Activated CD4-positive, alpha-beta T cell treated with anti-CD3 and anti-CD28 coated beads, Interleukin-2, Interleukin-6, amounts not matched to agents 100 ng/mL and 50 ng/mL, durations not matched to agents 16 hours and 8 hours (primary cell): ENCODE data around the gene CIB4.

ENCODE experiments used
- DNase-seq: peaks from one replicate; pipeline ENCODE4 v3.0.0-alpha.2; 2020

The CIB4 gene

GRCh38 chr2:26540961-26541360 is 100.2 kb downstream of the CIB4 start:
- DNase-seq, result no peak

- DNase-seq, result no peak
These were observed 100.9 kb downstream of the CIB4 start for GRCh38 chr2:26540306-26540705.

- no peak for DNase-seq
These were observed 103.2 kb downstream of the CIB4 start for GRCh38 chr2:26537826-26538475.

- DNase-seq, result no peak
These were observed 103.9 kb downstream of the CIB4 start for GRCh38 chr2:26537069-26537825.

GRCh38 chr2:26536371-26537068 is 104.6 kb downstream of the CIB4 start:
- no peak for DNase-seq

GRCh38 chr2:26535663-26536275 is 105.4 kb downstream of the CIB4 start:
- DNase-seq, result no peak

- no peak for DNase-seq
These were observed 106.1 kb downstream of the CIB4 start for GRCh38 chr2:26534865-26535662.

GRCh38 chr2:26534098-26534864 is 106.9 kb downstream of the CIB4 start:
- no peak for DNase-seq

GRCh38 chr2:26533661-26534060 is 107.5 kb downstream of the CIB4 start:
- no peak for DNase-seq

GRCh38 chr2:26532301-26533250 is 108.6 kb downstream of the CIB4 start:
- DNase-seq, result no peak
